Measurements from ENCODE around the gene TBC1D32. TPM values are rescaled to one million over a fixed set of nuclear protein-coding genes. Genes with fewer than 3 reads are reported as not detected.

Gene TBC1D32
- total and polyA plus RNA-seq, 7 donors = 0.60 to 6.1 (median 2.1) TPM

- H3K4me3 ChIP-seq = no peak overlapping the region
- no peak overlapping the region for H3K27ac ChIP-seq
- H3K27me3 ChIP-seq = no peaks in the 10 kb centered on the region
- no peaks in the 10 kb centered on the region for H3K36me3 ChIP-seq
- intact Hi-C loops (cut with DNase I) = no loop called here
- H3K4me1 ChIP-seq = no peaks in the 10 kb centered on the region
- H3K9me3 ChIP-seq = no peaks in the 10 kb centered on the region
- 87 to 90% methylated on average over 13 of the region's 13 CpGs for WGBS, 2 donors
- no peak for DNase-seq
- TF ChIP-seq POLR2AphosphoS5 (IDR thresholded peaks at IDR 0.05) (no peak), POLR2A (IDR thresholded peaks at IDR 0.05) (no peak), EP300 (IDR thresholded peaks at IDR 0.05) (no peak)
- TF ChIP-seq, protein P1, sequence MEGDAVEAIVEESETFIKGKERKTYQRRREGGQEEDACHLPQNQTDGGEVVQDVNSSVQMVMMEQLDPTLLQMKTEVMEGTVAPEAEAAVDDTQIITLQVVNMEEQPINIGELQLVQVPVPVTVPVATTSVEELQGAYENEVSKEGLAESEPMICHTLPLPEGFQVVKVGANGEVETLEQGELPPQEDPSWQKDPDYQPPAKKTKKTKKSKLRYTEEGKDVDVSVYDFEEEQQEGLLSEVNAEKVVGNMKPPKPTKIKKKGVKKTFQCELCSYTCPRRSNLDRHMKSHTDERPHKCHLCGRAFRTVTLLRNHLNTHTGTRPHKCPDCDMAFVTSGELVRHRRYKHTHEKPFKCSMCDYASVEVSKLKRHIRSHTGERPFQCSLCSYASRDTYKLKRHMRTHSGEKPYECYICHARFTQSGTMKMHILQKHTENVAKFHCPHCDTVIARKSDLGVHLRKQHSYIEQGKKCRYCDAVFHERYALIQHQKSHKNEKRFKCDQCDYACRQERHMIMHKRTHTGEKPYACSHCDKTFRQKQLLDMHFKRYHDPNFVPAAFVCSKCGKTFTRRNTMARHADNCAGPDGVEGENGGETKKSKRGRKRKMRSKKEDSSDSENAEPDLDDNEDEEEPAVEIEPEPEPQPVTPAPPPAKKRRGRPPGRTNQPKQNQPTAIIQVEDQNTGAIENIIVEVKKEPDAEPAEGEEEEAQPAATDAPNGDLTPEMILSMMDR (IDR thresholded peaks at IDR 0.05) = no peak
These were observed 291.5 kb downstream of the TBC1D32 start for GRCh38 chr6:121042766-121043165.

DNA sequence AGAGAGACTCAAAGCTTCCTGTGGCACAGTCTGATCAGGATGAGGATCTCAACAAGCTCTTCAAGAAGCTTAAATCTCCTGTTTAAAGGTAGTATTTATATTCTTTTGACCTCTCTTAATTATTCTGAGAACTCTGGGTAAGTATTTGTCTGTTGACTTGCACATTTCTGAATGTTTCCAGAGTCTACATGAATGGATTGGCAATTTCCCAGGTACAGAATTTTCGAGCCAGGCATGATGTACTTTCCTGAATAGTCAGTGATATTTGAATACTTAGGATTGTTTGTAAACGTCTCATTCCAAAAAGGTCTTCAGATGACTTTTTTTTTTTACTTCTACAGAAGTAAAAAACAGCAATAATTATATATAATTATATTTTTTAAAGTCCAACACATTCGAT is 293.4 kb downstream of the TBC1D32 start:
- Histone ChIP-seq H3K27ac (no peak overlapping the region), H3K36me3 (no peaks in the 10 kb centered on the region), H3K4me3 (no peak overlapping the region), H3K4me1 (no peaks in the 10 kb centered on the region), H3K9me3 (no peaks in the 10 kb centered on the region), H3K27me3 (no peaks in the 10 kb centered on the region)
- no peak for TF ChIP-seq POLR2A (IDR thresholded peaks at IDR 0.05)
- no peak for TF ChIP-seq EP300 (IDR thresholded peaks at IDR 0.05)
- TF ChIP-seq POLR2AphosphoS5 (IDR thresholded peaks at IDR 0.05) = no peak
- TF ChIP-seq, protein P1 (IDR thresholded peaks at IDR 0.05) = no peak
- intact Hi-C loops (cut with DNase I) = no loop called here
- no peak for DNase-seq
- 76 to 84% methylated on average over 3 of the region's 3 CpGs for WGBS, 2 donors

DNA sequence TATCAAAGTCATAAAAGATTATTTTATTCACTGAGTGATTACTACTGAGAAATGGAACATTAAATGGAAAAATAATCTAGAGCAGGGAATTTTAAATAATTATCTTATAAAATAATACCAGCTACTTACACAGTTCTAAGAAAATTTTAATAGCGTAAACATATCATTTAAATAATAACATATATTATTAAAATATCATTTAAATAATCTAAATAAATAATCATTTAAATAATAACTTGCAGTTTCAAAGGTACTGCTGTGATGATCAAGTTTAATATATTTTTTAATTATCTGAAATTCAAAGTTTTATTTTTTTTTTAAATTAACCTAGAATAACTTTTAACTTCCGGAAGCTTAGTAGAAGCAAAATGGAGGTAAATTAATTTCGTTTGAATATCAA is 301.2 kb downstream of the TBC1D32 start:
- 91 to 93% methylated on average over 3 of the region's 3 CpGs for WGBS, 2 donors
- no peak for TF ChIP-seq POLR2AphosphoS5 (IDR thresholded peaks at IDR 0.05)
- TF ChIP-seq, protein P1 (IDR thresholded peaks at IDR 0.05) = no peak
- no peak for TF ChIP-seq POLR2A (IDR thresholded peaks at IDR 0.05)
- TF ChIP-seq EP300 (IDR thresholded peaks at IDR 0.05) = no peak
- no peaks in the 10 kb centered on the region for H3K27me3 ChIP-seq
- H3K9me3 ChIP-seq = no peaks in the 10 kb centered on the region
- H3K36me3 ChIP-seq = no peaks in the 10 kb centered on the region
- no peaks in the 10 kb centered on the region for H3K4me1 ChIP-seq
- intact Hi-C loops (cut with DNase I) = no loop called here
- no peak overlapping the region for H3K27ac ChIP-seq
- DNase-seq = no peak
- no peak overlapping the region for H3K4me3 ChIP-seq

DNA sequence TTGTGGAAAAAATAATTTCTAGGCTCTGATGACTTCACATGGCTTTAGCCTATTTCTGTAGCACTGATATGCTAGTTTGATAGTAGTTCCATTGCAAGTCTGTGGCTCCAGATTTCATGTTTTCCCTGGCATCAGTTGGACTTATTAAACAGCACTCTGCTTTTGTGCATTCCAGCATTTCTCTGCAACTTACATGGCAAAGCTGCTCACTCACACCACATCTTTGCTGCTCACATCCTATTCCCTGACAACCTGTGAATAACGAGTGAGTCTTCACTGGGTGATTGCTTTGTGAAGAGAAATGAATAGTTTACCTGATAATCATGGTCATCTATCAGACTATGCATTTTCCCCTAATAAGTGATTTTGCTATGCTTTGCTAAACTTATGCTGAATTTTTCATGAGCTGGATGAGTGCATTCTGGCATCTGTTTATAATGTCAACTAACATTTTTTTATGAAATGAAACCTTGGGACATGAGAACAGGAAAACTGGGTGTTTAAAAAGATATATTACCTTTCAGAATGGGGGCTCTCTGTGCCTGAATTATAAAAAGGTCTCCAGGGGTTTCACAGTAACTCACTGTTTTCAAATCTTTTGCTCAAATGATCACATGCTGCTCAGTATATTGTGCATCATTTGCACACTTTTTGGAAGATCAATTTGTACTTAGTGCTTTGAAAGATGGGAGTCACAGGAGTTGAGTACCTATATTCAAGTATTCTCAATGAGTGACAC is 301.8 kb downstream of the TBC1D32 start:
- H3K27me3 ChIP-seq = no peaks in the 10 kb centered on the region
- H3K9me3 ChIP-seq = no peaks in the 10 kb centered on the region
- H3K27ac ChIP-seq = no peak overlapping the region
- intact Hi-C loops (cut with DNase I) = no loop called here
- H3K36me3 ChIP-seq = no peaks in the 10 kb centered on the region
- 44 to 48% methylated on average over 1 of the region's 1 CpG for WGBS, 2 donors
- DNase-seq = no peak
- H3K4me3 ChIP-seq = no peak overlapping the region
- no peaks in the 10 kb centered on the region for H3K4me1 ChIP-seq
- TF ChIP-seq EP300 (IDR thresholded peaks at IDR 0.05) (no peak), POLR2AphosphoS5 (IDR thresholded peaks at IDR 0.05) (no peak), POLR2A (IDR thresholded peaks at IDR 0.05) (no peak)
- TF ChIP-seq, protein P1 (IDR thresholded peaks at IDR 0.05) = no peak

Small RNAs within 50 kb of the gene (small RNA-seq; reads per million reads assigned to genes)
- gene RF00019 (0 reads per million in 3 donors), gene RNU6-1286P (0 reads per million in 3 donors)

Other genes with a start within 250 kb of the TBC1D32 start
- 10 to 100 TPM; 15.0 to 24.0 (median 19.1) TPM for gene GJA1, start 101.2 kb upstream of the TBC1D32 start, total RNA-seq
- 1 to 10 TPM; 3.0 to 9.3 (median 7.2) TPM for gene GJA1, start 101.2 kb upstream of the TBC1D32 start, polyA plus RNA-seq